HK-2 (cell line): ENCODE measurements around the gene UGT1A9.
A peak's percentile ranks its signal among the peaks of the same experiment; 100 is the strongest.

ENCODE experiments used
- DNase-seq: peaks from one replicate; pipeline ENCODE4 v3.0.0-alpha.2; 2018; ENCODE audit not compliant: unreplicated experiment

Gene UGT1A9

DNA sequence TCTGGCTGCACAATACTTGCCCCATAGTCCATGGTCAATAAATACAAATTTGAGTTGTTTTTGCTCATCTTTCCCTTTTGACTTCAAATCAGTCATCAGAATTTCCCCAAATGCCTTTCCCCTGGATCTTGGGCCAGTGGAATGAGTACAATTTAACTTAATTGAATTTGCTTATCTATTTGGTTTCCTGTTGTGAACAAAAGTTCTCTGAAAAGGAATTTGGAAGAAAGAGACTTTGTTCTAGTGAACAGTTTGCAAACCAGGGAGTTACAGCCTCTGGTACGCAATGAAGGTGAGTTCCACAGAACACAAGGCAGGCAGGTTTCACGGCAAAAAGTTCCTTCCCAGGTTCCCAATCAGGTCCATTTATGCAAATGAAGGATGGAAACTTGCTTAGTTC, 87.2 kb downstream of the UGT1A9 start:
- no peak for DNase-seq

DNA sequence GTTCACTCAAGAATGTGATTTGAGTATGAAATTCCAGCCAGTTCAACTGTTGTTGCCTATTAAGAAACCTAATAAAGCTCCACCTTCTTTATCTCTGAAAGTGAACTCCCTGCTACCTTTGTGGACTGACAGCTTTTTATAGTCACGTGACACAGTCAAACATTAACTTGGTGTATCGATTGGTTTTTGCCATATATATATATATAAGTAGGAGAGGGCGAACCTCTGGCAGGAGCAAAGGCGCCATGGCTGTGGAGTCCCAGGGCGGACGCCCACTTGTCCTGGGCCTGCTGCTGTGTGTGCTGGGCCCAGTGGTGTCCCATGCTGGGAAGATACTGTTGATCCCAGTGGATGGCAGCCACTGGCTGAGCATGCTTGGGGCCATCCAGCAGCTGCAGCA, 88.3 kb downstream of the UGT1A9 start, which contains the start of gene UGT1A1:
Gene UGT1A1 (plus strand): TSS at position 228 of the 400 bp plus-strand sequence. CDS start 18 bp downstream, at position 246.
- no peak for DNase-seq

DNA sequence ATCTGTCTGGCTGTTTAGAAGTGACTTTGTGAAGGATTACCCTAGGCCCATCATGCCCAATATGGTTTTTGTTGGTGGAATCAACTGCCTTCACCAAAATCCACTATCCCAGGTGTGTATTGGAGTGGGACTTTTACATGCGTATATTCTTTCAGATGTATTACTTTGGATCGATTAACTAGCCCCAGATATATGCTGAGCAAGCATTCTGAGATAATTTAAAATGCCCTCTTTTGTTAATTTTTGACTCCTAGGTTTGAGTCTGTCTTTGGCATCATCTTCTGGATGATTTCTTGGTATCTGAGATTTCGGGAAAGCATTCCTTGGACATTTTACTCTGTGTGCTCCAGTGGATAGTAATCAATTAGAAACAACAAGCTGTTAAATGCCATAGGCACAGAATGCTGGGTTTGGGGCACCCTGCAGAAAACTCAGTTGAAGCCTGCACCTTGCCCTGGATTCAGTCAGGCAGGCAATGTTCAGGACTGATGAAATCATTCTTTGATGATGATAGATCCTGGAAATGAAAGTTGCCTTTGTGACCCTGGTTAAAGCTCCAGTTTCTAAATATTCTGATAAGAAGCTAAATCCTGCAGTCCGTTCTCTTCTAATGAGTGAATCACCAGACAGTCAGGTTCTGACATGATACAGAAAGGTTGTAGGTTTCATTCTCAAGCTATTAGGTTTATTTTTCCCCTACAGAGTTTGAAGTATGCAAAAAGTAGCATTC, 89.5 kb downstream of the UGT1A9 start:
- no peak for DNase-seq

DNA sequence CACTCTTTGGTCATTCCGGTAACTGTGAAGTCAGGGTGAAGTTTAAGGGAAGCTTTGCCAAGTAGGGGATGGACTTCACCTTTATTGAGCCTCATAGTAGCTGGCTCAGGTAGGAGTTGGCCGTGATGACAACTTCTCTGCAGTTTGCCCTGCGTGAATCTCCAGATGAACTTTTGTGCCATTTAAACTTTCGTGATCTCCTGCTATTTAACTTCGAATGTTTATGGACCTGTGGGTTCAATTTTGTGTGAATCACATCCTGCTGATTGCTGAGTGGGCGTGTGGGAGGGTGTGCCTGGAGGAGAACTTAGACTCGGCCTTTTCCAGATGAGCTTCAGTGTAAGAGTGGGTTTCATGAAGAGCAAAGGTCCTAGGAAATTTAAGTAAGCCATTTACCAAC, 92.6 kb downstream of the UGT1A9 start:
- peak; percentile 4 for DNase-seq

DNA sequence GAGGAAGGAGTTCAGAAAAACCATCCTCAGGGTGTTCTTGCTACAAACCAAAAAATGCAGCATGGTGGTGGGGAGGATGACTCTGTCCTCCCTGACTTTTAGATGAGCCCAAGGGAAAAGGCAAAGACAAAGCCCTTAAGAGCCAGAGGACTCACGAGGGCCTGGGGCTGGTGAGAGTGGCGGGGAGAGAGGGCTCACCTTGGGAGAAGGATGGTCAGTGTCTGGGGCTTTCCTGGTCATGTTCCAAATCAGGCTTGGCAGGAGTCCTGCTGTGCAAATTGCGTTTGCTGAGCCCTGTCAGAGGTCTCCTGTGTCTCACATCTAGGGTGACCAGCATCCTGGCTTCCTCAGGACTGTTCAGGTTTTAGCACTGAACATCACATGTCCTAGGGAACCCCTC, 93.1 kb downstream of the UGT1A9 start:
- DNase-seq = no peak

DNA sequence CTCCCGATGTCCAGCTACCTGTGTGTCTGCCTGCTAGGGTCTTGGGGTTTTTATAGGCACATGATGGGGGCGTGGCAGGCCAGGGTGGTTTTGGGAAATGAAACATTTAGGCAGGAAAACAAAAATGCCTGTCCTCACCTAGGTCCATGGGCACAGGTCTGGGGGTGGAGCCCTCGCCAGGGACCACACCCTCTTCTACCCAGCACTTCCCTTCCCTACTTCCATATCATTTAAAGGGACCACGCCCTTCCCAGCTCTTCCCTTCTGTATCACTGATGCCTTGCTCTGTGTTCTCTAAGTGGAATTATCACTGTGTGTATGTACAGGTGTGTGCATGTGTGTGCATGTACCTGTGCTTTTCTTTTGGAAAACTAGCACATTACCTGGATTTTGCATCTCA, 94.7 kb downstream of the UGT1A9 start:
- no peak for DNase-seq

DNA sequence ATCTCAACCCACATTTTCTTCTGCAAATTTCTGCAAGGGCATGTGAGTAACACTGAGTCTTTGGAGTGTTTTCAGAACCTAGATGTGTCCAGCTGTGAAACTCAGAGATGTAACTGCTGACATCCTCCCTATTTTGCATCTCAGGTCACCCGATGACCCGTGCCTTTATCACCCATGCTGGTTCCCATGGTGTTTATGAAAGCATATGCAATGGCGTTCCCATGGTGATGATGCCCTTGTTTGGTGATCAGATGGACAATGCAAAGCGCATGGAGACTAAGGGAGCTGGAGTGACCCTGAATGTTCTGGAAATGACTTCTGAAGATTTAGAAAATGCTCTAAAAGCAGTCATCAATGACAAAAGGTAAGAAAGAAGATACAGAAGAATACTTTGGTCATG, 96.4 kb downstream of the UGT1A9 start:
- no peak for DNase-seq

DNA sequence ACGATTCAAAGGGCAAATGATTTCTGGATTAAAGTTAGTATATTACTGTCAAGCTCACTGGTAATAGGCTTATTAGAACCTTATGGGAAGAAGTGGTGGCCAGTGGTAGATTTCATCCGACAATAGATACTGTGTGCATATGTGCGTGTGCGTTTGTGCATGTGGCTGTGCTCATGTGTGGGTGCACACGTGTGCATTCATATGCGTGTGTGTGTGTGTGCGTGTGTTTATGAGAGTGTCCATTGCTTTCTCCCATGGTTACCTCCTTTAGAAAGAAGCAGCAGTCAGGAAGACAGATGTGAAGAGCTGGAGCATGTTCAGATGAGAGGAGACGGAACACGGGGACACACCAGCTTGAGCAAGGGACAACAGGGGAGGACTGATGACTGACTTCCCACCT, 97.6 kb downstream of the UGT1A9 start:
- no peak for DNase-seq

DNA sequence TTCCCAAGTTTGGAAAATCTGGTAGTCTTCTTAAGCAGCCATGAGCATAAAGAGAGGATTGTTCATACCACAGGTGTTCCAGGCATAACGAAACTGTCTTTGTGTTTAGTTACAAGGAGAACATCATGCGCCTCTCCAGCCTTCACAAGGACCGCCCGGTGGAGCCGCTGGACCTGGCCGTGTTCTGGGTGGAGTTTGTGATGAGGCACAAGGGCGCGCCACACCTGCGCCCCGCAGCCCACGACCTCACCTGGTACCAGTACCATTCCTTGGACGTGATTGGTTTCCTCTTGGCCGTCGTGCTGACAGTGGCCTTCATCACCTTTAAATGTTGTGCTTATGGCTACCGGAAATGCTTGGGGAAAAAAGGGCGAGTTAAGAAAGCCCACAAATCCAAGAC, 100.5 kb downstream of the UGT1A9 start:
- no peak for DNase-seq

DNA sequence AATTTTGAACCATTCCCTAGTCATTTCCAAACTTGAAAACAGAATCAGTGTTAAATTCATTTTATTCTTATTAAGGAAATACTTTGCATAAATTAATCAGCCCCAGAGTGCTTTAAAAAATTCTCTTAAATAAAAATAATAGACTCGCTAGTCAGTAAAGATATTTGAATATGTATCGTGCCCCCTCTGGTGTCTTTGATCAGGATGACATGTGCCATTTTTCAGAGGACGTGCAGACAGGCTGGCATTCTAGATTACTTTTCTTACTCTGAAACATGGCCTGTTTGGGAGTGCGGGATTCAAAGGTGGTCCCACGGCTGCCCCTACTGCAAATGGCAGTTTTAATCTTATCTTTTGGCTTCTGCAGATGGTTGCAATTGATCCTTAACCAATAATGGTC, 100.9 kb downstream of the UGT1A9 start:
- DNase-seq = no peak

DNA sequence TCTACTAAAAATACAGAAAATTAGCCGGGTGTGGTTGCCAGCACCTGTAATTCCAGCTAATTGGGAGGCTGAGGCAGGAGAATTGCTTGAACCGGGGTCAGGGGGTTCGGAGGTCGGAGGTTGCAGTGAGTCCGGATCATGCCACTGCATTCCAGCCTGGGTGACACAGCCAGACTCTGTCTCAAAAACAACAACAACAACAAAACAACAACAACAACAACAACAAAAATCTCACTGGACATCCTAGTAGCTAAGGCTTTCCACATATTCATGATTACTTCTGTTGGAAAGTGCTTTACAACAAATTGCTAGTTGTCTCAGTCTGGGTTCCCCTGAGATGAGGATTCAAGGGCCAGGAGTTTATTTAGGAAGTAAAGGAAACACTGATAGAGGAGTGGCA, 102.2 kb downstream of the UGT1A9 start:
- DNase-seq = no peak

DNA sequence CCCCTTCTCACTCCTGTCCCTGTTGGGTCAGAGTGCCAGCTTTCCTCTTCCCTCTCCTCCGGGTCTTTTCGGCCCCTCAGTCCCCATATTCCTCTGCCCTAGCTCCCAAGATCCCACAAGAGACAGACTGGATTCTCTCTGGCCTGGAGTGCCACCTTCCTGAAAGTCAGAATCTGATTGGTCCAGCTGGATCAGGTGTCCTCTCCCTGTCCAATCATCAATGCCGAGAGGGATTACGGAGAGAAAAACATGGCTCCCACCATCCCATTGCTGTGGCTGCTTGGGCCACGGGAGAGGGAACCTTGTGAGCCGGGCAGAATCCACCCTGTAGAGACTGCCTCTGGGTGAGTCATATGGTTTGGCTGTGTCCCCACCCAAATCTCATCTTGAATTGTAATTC, 103.7 kb downstream of the UGT1A9 start:
- no peak for DNase-seq

DNA sequence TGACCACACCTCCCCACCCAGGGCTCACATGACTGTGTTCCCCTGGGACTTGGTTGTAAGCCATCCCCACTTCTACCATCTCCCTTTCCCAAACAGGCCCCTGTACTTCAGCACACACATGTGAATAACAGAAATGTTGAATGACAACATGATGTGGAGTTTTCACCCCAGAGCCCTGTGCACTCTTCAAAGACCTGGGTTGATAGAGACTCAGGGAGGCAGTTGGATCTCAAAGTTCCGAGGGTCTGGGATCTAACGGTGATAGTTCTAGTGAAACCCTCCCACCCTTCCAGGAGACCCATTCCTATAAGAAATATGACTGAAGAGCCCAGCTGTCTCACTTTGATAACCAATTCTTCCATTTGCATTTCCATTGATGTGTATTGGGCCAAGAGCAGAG, 106.3 kb downstream of the UGT1A9 start, which contains the start of gene MROH2A:
Gene MROH2A (plus strand): TSS at position 301 of the 400 bp plus-strand sequence. CDS start 1,029 bp downstream, outside the sequence.
- DNase-seq = no peak

DNA sequence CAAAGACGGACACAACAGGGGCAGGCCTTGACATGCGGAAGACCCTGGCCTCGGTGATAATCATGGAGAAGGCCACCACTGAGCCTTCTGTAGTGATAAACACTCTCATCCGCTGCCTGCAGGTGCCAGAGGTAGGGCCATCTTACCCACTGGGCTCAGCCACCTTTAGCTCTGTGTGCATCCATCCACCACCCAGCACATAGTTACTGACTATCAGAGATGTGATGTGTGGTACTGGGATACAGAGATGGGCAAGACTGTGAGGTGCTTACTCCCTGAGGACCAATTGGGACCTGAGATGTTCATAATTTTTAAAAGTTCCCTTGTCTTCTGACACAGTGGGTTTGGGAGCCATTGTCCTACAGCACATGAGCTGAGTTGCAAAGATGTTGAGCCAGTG, 108.0 kb downstream of the UGT1A9 start:
- no peak for DNase-seq

DNA sequence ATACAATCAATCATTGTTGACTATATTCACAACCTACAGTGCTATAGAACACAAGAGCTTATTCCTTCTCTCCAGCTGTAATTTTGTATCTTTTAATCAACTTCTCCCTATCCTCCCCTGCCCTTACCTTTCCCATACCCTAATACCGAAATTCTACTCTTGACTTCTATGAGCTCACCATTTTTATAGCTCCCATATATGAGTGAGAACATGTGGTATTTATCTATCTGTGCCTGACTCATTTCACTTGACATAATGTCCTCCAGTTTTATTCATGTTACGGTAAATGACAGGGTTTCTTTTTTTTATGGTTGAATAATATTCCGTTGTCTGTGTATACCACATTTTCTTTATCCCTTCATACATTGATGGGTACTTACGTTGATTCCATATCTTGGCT, 109.1 kb downstream of the UGT1A9 start:
- no peak for DNase-seq

DNA sequence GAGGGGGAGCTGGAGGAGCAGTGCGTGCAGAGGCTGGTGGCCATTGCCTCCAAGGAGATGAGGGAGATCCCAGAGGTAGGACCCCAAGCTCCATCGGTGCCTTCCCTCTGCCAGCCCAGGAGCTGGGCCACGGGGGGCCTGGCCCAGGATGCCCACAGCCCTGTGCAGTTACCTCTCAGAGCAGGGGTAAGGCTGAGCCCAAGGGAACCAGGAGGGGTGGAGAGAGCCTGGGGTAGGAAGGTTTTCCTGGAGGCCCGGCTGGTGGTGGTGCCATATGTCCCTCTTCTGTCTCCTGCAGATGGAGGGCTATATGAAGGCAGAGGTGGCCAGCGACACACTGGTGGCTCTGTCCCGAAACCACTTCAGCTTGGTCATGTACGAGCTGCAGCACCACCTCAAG, 117.9 kb downstream of the UGT1A9 start:
- no peak for DNase-seq

DNA sequence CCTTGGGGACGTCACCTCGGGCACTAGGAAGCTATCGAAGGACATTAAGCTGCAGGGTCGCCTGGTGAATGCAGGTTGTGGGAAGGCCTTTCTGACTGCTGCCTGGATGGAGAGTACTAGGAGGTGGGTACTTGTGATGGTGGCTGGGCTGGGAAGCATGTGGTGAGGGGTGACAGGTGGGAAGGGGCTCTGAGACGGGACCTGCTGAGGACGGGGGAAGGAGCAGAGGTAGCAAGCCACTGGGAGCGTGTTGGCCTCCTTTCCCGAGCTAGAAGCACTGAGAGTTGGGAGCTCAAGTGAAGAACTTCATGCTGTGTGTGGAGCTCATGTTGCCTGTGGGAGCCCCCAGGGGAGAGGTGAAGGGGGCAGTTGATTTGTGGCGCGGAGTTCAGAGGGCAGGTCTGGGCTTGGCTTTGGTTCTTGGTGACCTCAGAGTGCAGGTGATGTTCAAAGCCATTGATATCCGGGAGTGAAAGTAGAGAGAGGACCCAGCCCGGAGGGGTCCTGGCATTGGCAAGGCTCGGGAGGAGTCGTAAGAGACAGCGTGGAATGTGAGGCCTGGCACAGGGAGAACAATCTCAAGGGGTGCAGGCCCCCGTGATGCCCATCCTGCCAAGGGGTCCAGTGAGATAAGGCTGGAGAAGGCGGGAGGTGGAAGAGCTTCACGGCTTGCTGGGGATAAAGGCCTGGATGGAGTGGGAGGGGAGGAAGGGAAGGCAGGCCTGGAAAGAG, 119.6 kb downstream of the UGT1A9 start:
- no peak for DNase-seq

DNA sequence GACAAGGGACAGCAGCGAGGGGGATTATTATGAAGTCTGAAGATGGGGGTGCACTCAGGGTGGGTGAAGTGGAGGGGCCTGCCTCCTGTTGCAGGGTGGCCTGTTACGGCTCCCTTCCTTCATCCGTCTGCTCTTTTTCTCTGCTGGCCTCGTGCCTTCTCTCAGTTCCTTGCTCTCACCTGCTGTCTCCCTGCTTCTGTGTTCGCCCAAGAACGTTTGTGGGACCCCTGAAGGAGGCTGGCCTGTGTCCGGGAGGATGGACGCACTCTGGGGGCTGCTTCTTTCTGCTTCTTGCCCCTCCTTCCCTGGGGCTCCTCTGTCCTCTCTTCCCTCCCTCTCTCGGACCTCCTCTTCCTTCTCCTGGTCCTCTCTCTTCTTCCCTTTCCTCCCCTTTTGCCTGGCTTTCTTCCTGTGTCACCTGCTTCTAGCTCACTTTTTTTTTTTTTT, 120.2 kb downstream of the UGT1A9 start:
- no peak for DNase-seq

DNA sequence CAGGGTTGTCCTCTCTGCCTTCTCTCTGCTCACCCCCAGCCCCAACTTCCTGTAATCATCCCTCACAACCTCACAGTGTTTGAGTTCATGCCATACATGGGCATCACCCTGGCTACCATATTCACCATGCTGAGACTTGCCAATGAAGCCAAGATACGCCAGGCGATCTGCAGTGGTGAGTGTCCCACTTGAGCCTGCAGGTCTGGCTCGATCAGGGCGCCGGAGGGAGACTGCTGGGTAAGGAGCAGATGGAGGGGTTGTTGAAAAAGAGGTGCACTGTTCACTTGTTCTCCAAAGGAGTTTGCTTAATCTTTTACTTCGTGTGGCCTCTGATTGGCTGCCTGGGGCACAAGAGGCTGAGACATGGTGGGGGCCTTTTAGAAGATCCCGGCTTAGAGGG, 121.0 kb downstream of the UGT1A9 start:
- no peak for DNase-seq

DNA sequence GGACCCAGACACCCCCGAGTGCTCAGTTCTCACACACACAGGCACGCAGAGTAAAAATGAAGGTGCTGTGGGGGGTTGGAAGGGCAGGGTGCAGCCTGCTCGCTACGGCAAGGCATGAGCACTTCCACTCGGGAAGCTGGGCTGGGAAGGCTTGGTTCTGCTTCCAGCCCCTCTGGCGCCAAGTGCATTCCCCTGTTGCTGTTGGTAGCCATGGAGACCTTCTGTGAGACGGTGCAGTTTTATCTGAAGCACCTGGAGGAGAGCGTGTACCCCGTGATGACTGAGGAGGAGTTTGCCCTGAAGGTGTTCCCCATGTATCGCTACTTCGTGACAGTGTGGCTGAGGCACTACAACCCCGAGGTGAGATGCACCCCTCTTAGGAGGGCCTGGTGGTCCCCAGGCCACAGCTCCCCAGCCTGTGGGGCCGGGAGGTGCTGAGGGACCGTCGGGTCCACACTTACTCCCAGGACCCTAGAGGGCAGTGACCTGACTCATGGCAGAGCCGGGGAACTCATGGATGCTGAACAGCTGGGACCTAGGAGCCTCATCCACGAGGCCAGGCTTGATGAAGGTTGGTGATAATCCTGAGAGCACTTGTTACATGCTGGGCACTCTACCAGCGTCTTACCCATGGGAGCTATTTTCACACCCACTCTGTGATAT, 121.9 kb downstream of the UGT1A9 start:
- DNase-seq = no peak

DNA sequence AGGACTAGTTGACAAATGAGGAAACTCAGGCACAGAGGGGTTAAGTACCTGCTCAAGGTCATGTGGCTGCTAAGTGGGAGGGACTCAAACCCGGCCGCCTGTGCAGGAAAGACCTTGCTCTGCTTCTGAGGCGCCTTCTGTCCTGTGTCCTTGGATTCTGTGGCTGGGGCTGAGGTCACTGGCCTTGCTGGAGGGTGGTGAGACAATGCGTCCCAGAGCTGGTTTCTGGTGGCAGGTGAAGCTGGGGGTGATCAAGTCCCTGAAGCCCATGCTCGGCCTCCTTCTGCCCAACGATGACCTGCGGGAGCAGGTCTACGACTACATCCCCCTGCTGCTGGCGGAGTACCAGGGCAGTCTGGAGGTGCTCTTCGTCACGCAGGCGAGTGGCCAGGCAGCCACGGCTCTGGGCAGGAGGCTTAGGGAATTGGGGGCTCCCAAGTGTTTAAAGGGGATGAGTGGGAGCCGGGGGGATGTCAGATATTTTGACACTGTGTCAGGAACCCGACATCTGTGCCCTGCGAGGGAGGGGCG, 122.5 kb downstream of the UGT1A9 start:
- no peak for DNase-seq

DNA sequence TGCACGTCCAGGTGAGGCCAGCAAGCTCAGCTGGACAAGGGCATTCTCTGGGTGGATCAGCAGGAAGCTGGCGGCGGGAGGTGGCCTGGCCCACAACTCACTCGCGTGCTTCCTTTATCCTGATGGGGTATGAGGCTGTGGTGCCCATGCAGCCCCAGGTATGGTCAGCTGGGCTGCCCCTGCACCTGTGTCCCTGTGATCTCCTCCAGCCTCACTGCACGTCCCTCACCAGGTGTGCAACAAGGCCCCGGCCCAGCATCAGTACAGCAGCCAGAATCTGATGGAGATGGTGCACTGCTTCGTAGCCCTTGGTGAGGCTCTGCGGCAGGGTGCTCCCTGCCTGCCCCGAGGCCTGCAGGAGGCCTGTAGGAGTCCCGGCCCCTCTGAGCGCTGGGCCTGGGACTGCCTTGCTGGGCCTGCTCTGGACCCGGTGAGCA, 124.1 kb downstream of the UGT1A9 start:
- no peak for DNase-seq
